GM21360 (cell line): ENCODE data around the gene PROSER3.

Experiments used
- ATAC-seq: cut with Tn5 transposase; IDR thresholded peaks from one replicate; pipeline ENCODE4 v1.9.1; 2021; ENCODE audit warnings: mild to moderate bottlenecking, moderate library complexity; ENCODE audit not compliant: unreplicated experiment

The PROSER3 gene

DNA sequence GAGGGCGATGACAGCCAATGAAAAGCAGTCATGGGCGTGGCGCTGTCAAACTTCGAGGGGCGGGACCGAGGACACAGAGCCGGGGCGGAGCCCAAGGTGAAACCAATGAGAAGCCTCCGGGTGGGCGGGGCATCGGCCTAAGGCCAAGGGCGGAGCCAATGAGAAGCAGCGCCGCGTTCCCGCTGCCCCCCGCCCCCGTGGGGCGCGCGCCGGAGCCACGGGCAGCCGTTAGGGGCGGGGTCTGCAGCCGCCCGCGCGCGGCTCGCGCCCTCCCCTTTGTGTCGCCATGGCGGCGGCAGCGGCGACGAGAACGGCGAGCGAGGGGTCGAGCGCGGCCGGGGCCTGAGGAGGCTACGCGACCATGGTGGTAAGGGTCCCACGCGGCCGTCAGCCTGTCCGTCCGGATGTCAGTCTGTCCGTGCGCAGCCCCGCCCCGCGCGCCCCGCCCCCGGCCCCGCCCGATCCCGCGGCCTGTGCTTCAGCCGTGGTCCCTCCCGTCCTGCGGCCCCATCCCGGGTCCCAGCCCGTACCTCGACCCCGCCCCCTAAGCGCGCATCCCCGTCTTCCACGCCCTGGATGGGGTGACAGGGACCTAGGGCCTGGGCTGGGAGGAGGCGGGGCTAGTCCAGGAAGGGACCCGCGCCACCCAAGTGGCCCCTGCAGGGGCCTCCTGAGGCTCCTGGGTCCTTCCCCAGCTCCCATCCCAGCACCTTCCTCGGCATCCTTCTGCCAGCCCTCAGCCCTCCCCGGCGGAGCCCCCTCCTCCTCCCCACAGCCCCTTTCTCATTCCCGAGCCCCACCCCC, 17.5 kb downstream of the PROSER3 start, which contains the start of gene ARHGAP33:
Gene ARHGAP33, plus strand, starts transcription at position 267 of the 804 bp plus-strand sequence. Its CDS starts 95 bp downstream, at position 362.
- peak; percentile 86 for ATAC-seq

DNA sequence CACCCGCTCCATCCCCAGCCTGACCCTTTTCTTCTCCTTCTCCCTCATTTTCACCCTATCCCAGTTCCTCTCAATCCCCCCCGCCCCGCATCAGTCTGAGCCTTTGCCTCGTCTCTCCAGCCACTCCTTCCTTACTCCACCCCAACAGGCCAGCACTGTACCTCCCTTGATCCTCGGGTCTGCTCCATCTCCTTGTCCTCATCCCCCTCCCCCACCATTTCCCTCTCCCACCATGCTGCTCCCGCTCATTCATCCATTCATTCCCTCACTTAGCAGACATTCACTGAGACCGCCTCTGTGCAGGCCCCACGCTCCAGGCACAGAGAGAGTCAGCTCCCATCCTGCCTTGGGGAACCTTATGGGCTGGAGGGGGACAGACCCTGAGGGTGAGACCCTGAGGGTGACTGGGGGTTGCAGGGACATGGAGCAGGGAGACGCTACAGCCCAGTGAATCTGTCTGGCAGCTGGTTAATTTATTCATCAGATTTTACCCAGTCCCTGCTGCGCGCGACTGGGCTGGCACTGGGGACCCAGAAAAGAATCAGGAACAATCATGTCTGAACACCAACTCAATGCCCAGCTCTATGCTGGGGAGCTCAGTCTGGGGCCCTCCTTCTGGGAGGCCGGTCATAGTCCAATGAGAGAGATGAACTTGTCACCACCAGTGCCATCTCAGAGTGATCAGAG, 18.3 kb downstream of the PROSER3 start:
- no peak for ATAC-seq

DNA sequence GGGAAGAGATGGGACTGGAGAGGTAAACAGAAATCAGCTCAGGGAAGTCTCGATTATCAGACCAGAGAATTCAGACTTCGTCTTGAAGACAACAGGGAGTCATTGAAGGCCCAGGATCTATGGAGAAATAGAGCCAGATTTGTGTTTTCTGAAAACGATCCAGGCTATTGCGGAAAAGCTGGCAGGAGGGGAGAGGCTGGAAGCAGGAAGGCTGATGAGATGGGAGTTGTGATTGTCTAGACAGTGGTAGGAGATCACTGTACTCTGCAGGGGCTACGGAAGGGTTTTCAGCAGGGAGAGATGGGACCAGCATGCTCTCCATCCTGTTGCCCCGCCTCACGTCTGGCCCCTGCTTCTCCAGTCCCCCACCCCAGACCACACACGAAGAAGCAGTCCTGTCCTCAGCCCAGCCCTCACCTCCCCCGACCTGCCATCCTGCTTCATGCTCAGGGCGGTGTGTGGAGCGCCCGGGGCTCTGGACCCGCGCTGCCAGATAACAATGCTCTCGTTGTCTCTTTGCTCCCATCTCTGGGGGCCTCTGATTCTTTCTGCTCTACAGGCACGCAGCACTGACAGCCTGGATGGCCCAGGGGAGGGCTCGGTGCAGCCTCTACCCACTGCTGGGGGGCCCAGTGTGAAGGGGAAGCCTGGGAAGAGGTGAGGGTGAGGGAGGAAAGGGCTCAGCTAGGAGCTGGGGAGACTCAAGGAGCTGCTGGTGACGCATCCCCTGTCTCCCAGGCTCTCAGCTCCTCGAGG, 19.3 kb downstream of the PROSER3 start:
- no peak for ATAC-seq

DNA sequence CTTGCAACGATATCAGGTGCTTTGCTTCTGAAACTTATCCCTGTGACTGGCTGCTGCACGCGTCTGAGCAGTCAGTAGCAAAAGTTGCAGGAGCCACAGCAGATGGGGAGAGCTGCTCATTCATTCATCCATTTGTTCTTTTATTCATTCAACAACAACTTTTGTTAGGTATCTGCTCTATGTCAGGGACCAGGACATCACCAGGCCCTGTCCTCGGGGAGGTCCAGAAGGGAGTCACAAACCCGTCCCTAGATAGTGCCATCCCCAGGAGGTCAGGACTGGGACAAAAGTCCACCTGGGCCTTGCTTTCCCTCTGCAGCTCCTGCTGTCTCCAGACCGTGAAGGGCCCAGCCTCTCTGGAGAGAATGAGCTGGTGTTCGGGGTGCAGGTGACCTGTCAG, 20.0 kb downstream of the PROSER3 start:
- no peak for ATAC-seq

DNA sequence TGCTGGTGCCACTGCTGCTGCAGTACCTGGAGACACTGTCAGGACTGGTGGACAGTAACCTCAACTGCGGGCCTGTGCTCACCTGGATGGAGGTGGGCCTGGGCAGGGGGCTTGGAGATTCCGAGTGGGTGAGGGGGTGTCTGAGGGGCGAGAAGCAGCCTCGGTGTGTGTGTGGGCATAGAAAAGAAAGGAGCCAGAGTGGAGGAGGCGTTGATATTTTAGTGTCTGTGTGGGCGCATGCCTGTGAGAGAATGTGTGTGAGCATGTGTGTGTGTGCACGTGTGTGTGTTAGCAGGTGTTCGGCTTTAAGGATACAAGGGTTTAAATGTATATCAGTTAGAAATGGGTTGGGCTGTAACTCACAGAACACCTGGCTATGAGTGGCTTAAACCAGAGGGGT, 21.1 kb downstream of the PROSER3 start:
- ATAC-seq, result no peak

DNA sequence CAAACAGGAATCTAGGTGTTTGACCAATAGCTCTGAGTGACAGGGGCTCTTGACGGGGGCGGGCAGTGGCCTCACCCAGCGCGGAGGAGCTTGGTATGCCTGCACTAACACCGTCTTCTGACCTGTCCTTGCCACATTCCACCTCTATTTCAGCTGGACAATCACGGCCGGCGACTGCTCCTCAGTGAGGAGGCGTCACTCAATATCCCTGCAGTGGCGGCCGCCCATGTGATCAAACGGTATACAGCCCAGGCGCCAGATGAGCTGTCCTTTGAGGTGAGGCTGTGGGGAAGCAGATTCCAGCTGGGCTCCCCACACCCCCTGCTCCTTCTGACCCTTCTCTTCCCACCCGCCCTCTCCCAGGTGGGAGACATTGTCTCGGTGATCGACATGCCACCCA, 22.1 kb downstream of the PROSER3 start:
- ATAC-seq, result no peak

DNA sequence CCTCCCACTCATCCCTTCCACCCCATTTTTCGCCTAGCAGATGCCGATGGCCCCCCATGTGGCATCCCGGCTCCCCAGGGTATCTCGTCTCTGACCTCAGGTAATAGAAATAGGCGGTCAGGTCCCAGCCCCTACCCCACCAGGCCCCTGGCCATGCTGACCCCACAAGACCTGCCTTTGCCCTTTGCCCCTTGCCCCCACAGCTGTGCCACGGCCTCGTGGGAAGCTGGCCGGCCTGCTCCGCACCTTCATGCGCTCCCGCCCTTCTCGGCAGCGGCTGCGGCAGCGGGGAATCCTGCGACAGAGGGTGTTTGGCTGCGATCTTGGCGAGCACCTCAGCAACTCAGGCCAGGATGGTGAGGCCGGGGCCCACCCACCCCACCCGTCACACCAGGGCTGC, 22.7 kb downstream of the PROSER3 start:
- no peak for ATAC-seq

DNA sequence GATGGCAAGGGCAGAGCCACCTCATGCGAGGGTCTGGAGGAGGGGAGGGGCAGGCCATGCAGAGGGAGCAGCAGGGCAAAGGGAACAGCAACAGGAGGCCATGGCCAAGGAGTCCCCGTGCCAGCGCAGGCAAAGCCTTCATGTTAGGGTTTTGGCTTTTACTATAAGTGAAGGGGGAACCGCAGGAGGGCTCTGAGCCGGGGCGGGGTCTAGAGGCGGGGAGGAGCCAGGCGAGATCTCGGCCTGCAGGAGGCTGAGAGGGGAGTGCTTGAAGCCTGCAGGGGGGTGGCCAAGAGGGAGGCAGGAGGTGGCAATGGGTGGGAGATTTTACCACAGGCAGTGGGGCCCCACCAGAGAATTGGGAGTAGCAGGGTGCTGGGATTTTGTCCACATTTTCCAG, 23.7 kb downstream of the PROSER3 start:
- no peak for ATAC-seq

DNA sequence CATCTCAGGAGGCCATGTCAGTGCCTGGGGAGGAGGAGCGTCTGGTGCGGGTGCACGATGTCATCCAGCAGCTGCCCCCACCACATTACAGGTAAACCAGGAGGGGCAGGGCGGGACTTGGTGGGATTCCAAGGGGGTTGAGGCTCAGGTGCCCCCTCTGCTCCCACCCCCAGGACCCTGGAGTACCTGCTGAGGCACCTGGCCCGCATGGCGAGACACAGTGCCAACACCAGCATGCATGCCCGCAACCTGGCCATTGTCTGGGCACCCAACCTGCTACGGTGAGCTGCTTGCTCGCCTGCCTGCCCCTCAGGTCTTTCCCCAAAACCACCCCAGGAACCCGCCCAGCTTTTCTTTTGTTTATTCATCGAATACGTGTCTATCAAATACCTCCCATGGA, 24.6 kb downstream of the PROSER3 start:
- ATAC-seq, result no peak

DNA sequence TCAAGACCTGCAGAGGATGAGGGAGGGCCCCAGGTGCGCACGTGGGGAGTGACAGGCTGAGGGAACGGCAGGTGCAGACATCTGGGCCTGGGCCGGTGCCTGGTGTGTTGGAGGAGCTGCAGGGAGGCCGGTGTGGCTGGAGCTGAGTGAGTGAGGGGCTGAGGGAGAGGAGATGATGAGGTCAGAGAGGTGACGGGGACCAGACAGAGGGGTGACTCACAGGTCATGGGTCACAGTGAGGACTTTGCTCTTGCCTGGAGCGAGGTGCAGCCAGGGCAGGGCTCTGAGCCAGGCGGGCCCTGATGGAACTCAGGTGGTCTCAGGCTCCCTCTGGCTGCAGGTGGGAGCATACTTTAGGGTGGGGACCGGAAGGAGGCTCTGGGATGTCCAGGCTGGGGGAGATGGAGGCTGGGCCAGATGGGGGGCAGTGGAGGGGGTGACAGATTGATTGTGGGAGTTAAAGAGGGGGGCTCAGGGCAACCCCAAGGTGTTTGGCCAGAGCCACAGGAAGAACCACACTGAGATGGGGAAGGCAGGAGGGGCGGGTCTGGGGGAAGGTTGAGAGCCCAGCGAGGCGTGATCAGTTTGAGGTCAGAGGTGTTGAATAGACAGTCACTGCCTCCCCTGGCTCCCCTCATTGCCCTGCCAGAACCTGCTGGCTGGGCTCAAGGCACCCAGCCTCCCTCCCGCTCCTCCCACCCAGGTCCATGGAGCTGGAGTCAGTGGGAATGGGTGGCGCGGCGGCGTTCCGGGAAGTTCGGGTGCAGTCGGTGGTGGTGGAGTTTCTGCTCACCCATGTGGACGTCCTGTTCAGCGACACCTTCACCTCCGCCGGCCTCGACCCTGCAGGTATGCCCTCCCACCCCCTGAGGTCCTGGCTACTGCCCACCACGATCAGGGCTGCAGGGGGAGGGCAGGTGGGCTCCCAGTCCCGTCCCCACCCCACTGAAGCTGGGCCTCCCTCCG, 25.8 kb downstream of the PROSER3 start:
- ATAC-seq, result no peak

DNA sequence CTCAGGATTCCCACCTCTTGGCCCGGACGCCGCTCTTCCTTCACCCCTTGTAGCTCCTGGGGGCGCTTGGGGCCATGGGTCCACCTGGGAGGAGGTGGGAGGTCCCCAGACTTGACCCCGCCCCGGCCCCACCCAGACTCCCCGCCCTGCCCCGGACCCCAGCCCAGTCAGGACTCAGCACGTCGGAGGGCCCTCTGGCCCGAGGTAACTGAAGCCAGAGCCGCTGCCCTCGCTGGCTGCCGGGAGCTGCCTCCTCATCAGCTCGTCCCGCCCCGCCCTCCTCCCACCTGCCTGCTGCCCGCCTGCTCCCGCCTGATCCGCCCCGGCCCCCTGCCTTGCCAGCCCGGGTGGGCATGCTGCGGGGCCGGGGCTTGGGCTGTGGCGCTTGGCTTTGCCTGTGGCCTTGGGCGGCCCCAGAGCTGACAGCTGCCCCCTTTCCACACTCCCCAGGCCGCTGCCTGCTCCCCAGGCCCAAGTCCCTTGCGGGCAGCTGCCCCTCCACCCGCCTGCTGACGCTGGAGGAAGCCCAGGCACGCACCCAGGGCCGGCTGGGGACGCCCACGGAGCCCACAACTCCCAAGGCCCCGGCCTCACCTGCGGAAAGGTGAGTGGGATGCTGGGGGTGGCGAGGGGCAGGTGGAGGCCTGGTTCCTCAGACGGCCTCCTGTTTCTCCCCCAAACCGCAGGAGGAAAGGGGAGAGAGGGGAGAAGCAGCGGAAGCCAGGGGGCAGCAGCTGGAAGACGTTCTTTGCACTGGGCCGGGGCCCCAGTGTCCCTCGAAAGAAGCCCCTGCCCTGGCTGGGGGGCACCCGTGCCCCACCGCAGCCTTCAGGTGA, 26.7 kb downstream of the PROSER3 start:
- no peak for ATAC-seq

DNA sequence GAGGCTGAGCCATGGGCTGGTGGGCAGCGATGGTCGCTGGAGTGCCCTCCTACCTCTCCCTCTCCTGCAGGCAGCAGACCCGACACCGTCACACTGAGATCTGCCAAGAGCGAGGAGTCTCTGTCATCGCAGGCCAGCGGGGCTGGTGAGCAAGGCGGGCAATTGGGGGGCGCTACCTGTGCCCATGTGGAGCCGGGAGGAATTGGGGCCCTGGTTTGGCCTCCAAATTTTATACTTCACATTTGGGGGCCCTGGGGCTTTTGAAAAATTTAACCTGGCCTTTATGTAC, 27.3 kb downstream of the PROSER3 start:
- no peak for ATAC-seq

DNA sequence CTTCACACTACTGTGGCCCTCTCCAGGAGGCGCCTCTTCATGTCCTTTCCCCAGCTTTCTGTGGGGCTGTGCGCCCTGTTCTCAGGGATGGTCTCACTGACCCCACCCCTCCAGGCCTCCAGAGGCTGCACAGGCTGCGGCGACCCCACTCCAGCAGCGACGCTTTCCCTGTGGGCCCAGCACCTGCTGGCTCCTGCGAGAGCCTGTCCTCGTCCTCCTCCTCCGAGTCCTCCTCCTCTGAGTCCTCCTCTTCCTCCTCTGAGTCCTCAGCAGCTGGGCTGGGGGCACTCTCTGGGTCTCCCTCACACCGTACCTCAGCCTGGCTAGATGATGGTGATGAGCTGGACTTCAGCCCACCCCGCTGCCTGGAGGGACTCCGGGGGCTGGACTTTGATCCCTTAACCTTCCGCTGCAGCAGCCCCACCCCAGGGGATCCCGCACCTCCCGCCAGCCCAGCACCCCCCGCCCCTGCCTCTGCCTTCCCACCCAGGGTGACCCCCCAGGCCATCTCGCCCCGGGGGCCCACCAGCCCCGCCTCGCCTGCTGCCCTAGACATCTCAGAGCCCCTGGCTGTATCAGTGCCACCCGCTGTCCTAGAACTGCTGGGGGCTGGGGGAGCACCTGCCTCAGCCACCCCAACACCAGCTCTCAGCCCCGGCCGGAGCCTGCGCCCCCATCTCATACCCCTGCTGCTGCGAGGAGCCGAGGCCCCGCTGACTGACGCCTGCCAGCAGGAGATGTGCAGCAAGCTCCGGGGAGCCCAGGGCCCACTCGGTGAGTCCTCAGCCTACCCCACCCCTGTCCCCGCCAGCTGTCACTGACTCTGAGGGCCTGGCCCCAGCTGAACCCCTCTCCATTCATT, 28.6 kb downstream of the PROSER3 start:
- no peak for ATAC-seq

DNA sequence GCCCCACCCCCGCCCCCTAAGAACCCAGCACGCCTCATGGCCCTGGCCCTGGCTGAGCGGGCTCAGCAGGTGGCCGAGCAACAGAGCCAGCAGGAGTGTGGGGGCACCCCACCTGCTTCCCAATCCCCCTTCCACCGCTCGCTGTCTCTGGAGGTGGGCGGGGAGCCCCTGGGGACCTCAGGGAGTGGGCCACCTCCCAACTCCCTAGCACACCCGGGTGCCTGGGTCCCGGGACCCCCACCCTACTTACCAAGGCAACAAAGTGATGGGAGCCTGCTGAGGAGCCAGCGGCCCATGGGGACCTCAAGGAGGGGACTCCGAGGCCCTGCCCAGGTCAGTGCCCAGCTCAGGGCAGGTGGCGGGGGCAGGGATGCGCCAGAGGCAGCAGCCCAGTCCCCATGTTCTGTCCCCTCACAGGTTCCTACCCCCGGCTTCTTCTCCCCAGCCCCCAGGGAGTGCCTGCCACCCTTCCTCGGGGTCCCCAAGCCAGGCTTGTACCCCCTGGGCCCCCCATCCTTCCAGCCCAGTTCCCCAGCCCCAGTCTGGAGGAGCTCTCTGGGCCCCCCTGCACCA, 29.3 kb downstream of the PROSER3 start:
- no peak for ATAC-seq

DNA sequence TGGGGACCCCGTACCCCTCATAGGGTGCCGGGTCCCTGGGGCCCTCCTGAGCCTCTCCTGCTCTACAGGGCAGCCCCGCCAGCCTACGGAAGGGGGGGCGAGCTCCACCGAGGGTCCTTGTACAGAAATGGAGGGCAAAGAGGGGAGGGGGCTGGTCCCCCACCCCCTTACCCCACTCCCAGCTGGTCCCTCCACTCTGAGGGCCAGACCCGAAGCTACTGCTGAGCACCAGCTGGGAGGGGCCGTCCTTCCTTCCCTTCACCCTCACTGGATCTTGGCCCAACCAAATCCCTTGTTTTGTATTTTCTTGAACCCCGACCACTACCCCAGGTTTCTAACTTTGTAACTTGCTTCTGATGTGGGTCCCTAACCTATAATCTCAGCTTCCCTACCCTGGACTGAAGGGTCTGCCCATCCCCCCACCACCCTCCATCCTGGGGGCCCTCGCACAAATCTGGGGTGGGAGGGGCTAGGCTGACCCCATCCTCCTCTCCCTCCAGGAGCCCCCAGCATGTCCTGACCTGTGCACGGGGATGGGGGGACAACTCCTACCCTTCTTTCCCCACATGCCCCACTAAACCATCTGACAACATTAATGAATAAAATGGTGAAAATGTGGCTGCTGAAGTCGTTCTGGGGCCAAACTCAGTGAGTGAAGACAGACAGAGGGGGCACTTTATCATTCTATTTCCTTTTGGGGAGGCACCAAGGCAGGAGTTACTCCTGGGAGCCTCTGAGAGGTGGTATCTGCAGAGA, 30.4 kb downstream of the PROSER3 start:
- no peak for ATAC-seq

DNA sequence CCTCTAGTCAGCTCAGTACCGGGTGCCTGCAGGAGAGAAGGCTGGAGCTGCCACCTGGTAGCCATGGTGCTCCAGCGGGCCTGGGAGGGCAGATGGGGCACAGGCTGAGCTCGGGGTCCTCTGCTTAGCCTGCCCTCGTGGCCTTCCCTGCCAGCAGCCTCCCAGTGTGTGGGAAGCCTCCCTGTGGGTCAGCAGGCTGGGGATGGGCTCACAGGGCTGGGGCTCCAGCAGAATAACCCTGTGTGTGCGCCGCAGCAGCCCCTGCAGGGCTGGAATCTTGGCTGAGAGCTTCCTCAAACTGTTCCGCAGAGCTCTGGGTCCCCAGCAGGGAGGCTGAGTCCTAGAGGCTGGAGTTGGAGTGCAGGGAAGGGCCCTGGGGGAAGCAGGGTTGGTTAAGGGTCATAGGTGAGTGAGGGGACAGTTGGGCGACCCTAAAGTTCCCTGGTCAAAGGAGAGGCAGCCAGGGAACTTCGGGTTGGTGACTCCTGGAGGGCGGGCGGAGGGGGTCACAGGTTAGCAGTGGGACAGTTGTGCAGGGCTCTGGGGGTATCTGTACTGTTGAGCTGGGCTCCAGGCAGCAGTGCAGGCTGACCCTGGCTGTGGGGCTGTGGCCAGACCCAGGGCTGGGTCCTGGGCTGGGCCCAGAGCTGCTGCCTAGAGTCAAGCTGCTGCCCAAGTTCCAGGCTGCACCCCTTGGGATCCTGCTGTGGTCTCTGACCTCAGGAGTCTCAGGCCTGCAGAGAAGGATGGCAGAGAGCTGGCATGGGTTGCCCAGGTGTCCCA, 31.4 kb downstream of the PROSER3 start:
- no peak for ATAC-seq
